PFSK-1 (cell line): Measurements from ENCODE around the gene SLC41A3.

Experiments used
- POLR2AphosphoS5 ChIP-seq: IDR thresholded peaks from 2 replicates; pipeline ENCODE4 v1.6.1; 2012; ENCODE audit warnings: low read depth, mild to moderate bottlenecking, control low read depth, low read length, moderate library complexity
- TF ChIP-seq, protein P1 (sequence below), 2 experiments: IDR thresholded peaks; 2 replicates each; pipeline versions ENCODE4 v1.6.1 to v1.8.0; 2011 to 2012; ENCODE audit warnings: low read depth in 2 of 2, low read length in 2 of 2, control low read depth in 1 of 2, inconsistent platforms in 1 of 2, mild to moderate bottlenecking in 1 of 2, moderate library complexity in 1 of 2; ENCODE audit not compliant: insufficient read depth in 1 of 2

DNA sequence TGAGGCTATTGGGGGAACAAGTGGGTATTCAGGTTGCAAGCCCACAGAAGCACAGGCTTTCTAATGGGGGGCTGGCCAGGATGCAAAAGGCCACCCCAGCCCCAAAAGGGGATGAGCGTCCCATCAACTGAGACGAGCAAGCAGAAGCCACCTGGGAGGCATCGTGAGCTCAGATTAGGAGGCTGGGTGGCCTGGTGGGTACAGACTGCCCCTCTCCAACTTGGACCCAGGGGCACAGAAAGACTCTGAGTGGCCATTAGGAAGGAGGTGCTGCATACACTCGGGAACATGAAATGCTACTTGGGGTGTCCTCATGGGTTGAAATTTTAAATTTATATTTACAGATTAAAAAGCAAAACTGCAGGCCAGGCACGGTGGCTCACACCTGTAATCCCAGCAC, 29.1 kb downstream of the SLC41A3 start:
- TF ChIP-seq POLR2AphosphoS5, result no peak
- TF ChIP-seq, protein P1, sequence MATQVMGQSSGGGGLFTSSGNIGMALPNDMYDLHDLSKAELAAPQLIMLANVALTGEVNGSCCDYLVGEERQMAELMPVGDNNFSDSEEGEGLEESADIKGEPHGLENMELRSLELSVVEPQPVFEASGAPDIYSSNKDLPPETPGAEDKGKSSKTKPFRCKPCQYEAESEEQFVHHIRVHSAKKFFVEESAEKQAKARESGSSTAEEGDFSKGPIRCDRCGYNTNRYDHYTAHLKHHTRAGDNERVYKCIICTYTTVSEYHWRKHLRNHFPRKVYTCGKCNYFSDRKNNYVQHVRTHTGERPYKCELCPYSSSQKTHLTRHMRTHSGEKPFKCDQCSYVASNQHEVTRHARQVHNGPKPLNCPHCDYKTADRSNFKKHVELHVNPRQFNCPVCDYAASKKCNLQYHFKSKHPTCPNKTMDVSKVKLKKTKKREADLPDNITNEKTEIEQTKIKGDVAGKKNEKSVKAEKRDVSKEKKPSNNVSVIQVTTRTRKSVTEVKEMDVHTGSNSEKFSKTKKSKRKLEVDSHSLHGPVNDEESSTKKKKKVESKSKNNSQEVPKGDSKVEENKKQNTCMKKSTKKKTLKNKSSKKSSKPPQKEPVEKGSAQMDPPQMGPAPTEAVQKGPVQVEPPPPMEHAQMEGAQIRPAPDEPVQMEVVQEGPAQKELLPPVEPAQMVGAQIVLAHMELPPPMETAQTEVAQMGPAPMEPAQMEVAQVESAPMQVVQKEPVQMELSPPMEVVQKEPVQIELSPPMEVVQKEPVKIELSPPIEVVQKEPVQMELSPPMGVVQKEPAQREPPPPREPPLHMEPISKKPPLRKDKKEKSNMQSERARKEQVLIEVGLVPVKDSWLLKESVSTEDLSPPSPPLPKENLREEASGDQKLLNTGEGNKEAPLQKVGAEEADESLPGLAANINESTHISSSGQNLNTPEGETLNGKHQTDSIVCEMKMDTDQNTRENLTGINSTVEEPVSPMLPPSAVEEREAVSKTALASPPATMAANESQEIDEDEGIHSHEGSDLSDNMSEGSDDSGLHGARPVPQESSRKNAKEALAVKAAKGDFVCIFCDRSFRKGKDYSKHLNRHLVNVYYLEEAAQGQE (IDR thresholded peaks at IDR 0.05; ENCODE audit: insufficient read depth in 1 of 2, low read depth in 2 of 2, low read length in 2 of 2), result no peak
